GM18873 (cell line): ENCODE results near the gene MCCD1.
"Not testable (repeated sequence)": the region's sequence is repeated elsewhere in the genome, so short reads cannot be mapped to it uniquely, and the experiment has no call there.

Experiments
- ATAC-seq: cut with Tn5 transposase; IDR thresholded peaks from one replicate; pipeline ENCODE4 v1.9.1; 2021; ENCODE audit warnings: mild to moderate bottlenecking, moderate library complexity, moderate number of reproducible peaks; ENCODE audit not compliant: unreplicated experiment, low FRiP score

Gene MCCD1

DNA sequence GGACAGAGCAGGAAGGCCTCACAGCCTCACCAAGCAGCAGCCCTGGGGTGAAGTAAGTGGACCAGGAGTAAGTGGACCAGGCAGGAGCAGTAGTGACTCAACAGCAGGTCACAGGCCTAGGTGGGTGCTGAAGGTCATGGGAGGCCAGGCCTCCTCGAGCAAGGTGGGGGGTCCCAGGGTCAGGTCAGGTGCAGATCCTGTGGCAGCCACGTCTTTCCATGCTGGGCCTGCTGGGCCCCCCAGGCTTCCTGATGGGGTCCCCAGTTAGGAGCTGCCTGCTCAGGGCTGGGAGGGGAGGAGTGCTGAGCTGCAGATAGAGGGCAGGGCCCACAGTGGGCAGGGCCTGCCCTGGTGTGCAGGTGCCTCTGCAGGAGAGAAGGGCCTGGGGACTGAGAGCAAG lies 19.7 kb upstream of the MCCD1 start:
- ATAC-seq = not testable (repeated sequence)

- ATAC-seq = no peak
Observed at GRCh38 chr6:31510007-31510406, 18.8 kb upstream of the MCCD1 start.

DNA sequence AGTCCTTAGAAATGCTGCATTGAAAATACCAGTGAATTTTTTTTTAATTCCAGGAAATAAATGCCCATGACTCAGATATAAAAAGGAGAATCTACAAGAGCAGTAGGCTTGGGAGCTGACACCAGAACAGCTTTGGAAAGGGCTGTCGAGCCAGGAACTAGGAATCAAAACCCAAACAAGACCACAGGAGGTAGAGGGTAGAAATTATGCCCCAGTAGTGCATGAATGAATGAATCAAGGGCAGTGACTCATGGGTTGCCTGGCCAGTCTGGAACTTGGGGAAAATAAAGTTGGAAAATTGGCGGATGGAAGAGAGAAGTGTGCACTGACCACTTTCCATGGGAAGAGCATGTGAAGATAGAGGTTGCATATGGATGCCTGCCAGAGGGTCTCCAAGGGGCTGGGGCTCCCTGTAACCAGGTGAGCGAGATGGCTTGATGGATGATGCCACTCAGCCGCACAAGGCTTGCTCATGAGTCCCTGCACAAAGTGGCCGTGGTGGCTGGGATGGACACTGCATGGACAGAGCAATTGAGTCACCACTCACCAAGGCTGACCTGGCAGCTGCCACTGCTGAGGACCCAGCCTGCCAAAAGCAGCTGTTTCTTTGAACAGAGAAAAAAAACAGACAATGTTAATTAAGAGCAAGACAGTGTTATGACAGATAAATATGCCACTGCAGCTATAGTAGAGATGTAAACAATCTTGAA lies 15.2 kb upstream of the MCCD1 start:
- no peak for ATAC-seq

- no peak for ATAC-seq
Observed at GRCh38 chr6:31521835-31522234, 6.9 kb upstream of the MCCD1 start.

GRCh38 chr6:31525553-31525931 lies 3.2 kb upstream of the MCCD1 start:
- no peak for ATAC-seq

DNA sequence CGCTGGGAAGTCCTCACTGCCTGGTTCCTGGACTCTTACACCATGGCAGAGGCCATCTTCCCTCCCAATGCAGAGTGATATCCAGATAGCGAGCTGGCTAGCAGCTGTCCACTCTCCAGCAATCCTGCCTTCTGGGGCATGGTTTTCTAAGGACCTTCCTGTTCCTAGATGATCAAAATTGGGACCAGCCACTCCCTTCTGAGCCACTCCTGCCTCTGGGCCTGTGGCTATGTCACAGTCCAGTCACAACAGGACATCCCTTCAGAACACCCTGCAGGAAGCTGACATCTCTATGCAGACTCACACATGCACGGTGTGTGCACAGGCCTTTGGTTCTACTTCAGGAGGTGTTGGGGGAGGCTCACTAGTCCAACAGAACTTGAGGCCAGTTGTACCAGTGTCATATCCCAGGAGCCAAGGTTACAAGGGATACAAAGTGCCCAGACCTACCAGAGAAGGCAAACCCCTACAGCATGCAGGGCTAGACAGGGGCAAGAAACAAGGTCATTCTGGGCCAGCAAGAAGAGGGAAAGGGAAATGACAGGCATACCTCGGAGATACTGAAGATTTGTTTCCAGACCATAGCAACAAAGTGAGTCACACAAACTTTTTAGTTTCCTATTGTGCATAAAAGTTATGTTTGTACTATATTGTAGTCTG lies 2.7 kb upstream of the MCCD1 start:
- no peak for ATAC-seq

DNA sequence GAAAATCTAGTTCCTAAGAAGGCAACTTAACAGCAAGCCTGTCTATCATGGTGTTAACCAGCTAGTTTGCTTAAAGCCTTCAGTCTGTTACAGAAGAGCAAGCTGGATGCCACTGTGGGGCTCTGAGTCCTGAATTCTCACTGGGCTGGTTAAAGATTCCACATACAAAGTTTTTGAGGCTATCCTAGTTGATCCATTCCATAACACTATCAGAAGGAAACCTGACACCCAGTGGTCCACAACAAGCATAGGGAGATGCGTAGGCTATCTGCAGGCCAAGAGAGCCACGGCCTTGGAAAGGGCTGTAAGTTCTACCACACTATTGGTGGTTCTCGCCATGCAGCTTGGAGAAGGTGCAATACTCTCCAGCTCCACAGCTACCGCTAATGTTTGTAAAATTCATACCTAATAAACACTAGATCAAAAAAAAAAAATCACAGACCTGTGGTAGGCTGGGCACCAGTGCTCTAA lies 420 bp upstream of the MCCD1 start:
- no peak for ATAC-seq

- ATAC-seq = no peak
Observed at GRCh38 chr6:31529329-31530150, 778 bp downstream of the MCCD1 start.

DNA sequence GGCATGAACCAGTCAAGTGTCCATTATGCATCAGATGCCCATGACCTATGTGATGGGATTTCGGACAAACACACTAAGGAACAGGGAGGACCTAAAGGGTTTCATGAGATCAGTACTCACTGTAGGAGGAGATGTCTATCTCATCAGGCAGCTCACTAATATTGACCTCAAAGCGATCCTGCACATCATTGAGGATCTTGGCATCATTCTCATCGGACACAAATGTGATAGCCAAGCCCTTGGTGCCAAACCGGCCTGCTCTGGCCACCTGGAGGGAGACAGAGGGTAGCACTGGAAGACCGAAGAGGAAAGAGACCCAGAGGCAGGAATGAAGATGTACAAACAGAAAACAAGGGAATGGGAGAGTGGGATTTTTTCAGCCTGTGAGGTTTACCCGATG lies 1.9 kb downstream of the MCCD1 start:
- no peak for ATAC-seq

GRCh38 chr6:31531162-31531561 lies 2.4 kb downstream of the MCCD1 start:
- no peak for ATAC-seq

DNA sequence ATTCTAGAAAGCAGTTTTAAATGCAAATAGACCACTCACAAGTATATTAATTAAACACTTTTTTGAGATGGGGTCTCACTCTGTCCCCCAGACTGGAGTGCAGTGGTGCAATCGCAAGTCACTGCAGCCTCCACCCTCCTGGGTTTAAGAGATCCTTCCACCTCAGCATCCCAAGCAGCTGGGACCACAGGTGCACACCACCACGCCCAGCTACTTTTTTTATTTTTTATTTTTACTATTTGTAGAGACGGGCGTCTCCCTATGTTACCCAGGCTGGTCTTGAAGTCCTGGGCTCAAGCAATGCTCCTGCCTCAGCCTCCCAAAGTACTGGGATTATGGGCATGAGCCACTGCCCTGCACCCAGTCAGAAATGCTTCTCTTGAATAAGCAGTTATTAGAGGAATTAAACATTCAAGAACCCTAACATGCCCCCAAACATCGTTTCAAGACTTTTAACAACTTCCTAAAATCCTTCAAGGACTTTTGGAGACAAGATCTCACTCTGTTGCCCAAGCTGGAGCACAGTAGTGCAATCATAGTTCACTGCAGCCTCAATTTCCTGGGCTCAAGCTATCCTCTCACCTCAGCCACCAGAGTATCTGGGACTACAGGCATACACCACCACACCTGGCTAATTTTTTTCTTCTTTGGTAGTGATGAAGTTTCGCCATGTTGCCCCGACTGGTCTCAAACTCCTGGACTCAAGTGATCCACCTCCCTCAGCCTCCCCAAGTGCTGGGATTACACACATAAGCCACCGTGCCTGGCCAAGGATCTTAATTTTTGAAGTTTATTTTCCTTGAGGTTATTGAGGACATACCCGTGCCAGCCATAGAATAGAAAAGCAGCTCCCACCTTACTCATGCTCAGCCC lies 3.2 kb downstream of the MCCD1 start:
- ATAC-seq = no peak

DNA sequence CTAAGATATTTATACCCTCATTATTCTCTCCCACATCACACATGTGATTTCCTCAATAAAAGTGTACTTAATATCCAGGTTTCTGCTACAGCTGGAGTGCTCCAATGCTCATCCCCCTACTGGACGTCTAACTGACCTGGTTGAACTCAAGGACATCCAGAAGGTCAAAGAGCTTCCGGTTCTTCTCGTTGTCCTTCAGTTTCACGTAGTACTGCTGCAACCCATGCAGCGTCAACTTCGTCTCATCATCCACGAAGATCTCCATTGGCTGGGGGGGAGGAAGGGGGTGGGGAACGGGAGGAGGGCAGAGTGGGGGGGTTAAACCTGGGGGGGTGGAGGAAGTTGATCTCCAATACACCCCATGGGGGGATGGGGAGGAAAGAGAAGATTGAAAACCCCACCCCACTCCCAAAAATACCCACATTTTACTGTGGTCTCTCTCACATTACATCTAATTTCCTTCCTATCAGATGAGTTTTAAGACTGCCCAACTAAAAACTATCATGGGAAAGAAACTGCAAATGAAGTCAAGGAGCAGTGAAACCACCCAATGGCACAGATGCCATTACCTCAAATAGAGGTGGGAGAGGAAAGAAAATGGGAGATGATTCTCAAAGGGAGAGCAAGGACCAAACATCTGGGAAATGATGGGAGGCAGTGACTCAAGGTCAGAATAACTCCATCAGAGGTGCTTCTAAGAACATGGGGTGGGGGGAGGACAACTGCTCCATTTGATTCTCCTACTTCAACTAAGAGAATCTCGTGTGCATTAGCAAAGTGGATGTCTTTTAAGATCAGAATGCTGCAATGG lies 4.1 kb downstream of the MCCD1 start:
- no peak for ATAC-seq

DNA sequence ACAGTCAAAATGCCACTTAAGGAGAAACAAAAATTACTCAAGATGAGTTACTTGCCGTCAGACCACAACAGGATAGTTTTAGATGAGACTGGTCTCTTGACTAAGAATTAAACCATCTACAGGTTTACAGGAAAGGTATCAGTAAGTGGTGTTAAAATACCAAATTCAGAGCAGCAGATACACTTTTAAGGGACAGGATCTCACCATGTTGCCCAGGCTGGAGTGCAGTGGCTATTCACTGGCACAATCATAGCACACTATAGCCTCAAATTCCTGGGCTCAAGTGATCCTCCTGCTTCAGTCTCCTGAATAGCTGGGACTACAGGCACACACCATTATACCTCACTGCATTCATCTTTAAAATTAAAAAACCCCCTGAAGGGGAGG lies 4.7 kb downstream of the MCCD1 start:
- no peak for ATAC-seq

DNA sequence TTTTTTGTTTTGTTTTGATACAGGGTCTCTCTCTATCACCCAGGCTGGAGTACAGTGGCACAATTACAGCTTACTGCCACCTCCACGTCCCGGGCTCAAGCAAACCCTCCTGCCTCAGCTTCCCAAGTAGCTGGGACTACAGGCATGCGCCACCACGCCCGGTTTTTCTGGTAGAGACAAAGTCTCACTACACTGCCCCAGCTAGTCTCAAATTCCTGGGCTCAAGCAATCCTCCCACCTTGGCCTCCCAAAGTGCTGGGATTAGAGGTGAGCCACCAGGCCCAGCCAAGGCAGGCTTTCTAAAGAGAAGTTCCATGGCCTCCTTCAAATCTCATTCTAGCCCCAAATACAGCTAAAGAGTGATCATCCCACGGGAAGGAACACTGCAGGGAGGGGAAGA lies 5.2 kb downstream of the MCCD1 start:
- no peak for ATAC-seq

DNA sequence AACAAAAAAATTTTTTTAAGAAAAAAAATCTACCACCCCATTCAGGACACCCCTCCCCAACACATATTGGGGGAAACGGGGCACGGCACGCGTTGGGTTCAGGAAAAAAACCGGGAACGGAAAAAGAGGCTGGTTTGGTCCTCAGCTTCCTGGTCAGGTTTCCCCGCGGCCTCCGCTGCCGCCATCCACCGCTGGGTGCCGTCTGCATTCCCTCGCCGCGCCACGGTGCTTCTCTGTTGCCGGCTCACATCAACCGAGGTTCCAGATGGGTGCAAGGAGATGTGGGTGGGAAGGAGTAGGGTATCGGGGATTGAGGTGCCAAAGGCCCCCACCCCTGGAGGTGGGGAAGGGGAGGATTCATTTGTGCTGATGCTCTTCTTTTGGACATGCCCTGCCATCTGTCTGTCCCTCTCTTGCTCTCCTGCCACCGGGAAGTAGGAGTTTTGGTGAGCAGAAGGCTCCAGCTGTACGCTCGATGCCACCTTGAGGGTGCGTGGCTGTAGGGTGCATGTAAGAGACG lies 5.8 kb downstream of the MCCD1 start:
- no peak for ATAC-seq

DNA sequence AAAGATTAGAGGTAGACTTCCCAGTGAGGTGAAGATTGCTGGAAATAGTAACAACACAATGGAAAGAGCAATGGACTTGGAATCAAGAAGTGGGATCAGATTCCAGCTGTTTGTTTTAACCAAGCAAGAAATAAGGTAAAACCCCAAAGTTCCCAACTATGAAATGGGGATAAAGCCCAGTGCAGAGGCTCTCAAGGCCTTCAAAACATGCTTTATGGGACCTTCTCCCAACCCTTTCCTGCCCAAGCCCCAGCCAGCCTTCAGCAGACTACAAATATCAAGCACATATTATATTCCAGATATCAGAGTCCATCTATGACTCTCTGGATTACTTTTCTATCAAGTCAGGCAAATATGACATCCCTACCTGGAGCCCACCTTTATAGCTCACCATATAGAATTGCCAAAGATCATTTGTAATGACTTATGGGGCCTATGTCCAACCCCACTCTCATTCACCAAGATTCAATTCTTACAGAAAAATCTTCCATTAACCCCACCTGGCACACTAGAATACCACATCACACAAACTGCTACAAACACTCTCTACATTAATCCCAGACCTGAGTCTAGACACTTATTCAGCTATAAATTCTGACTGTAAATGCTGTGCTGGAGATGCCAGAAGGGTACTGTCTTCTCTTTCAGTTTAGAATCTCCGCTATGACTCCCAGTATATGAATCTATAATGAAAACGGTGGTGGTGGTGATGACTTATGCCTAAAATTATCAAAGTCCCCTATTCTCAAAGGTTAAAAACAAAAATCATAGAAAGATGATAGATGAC lies 7.0 kb downstream of the MCCD1 start:
- ATAC-seq = no peak

DNA sequence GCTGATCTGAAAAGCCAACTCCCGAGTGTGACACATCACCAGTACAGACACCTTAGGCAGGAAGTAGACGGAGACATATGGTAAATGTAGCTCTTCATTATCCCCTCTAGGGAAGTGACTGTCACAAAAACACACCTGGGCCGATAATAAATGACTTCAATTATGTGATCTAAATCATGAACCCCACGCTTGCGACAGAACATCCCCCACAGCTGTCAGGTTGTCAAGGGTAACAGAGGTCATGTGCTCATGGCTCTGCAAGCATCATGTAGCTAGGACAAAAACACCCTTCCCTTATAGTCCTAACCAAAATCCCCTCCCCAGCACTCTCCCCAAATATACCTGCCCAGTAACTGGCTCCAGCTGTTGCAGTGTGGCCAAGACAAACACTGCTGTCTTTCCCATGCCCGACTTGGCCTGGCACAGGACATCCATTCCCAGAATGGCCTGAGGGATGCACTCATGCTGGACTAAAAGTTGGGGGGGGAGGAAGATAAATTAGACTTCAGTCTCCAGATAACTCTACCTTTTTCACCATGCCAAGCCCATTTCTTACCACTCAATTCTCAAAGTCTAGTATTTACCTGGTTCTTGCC lies 10.1 kb downstream of the MCCD1 start:
- no peak for ATAC-seq

DNA sequence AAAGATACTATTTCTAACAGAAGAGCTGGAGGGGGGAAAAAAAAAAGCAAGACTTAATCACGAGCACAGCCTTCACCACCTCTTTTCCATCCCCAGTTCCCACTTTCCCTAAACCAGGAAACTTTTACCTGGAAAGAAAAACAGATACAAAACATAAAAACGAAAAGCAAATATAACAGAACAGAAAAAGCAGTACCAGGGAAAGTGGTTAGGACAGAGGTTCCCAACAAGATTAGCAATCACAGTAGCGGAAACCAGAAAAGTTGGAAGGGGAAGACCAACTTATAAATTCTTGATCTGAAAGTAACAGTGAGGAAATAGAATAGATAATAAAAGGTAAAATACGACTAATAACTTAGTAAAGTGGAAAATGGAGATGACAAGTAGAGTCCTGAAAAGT lies 11.9 kb downstream of the MCCD1 start:
- no peak for ATAC-seq
